Activated T-cell treated with anti-CD3 and anti-CD28 coated beads, Interleukin-2, amount 50 U/mL, for 48 hours (primary cell): ENCODE measurements around the gene UFC1.
"Not testable (repeated sequence)": the region's sequence is repeated elsewhere in the genome, so short reads cannot be mapped to it uniquely, and the experiment has no call there.

ENCODE experiments used
- DNase-seq, 2 experiments: peaks; one replicate each; pipeline ENCODE4 v3.0.0-alpha.2; 2020

UFC1 gene

GRCh38 chr1:161153682-161154337 lies at the start of gene UFC1:
Gene UFC1, plus strand, starts transcription at chr1:161153978. Its CDS starts 20 bp downstream, at chr1:161153998.
- DNase-seq, result peak; percentile 85 to 86

GRCh38 chr1:161106431-161106830 lies 47.3 kb upstream of the UFC1 start:
- DNase-seq, result no peak

- no peak for DNase-seq
Observed at GRCh38 chr1:161111117-161111516, 42.7 kb upstream of the UFC1 start.

GRCh38 chr1:161111527-161111926 lies 42.3 kb upstream of the UFC1 start:
- DNase-seq, result no peak

GRCh38 chr1:161113915-161114314 lies 39.9 kb upstream of the UFC1 start:
- no peak for DNase-seq

GRCh38 chr1:161114556-161114955 lies 39.2 kb upstream of the UFC1 start:
- DNase-seq, result no peak

- DNase-seq, result peak; percentile 63 to 66
Observed at GRCh38 chr1:161115132-161115711, 38.6 kb upstream of the UFC1 start.

- DNase-seq, result not testable (repeated sequence)
Observed at GRCh38 chr1:161115961-161116360, 37.8 kb upstream of the UFC1 start.

GRCh38 chr1:161117759-161118581 lies 35.8 kb upstream of the UFC1 start, which contains the start of the genes NIT1 and PFDN2:
Gene NIT1, plus strand, starts transcription at chr1:161118105. Its CDS starts 72 bp downstream, at chr1:161118177.
Gene PFDN2, minus strand, starts transcription at chr1:161118037. Its CDS starts 11 bp downstream, at chr1:161118026.
- DNase-seq, result peak; percentile 90 to 93

GRCh38 chr1:161119092-161119903 lies 34.5 kb upstream of the UFC1 start:
- peak; percentile 67 to 74 for DNase-seq

- DNase-seq, result no peak
Observed at GRCh38 chr1:161121042-161121650, 32.6 kb upstream of the UFC1 start.

GRCh38 chr1:161121834-161122233 lies 31.9 kb upstream of the UFC1 start:
- DNase-seq, result no peak

- no peak for DNase-seq
Observed at GRCh38 chr1:161122967-161123366, 30.8 kb upstream of the UFC1 start.

- DNase-seq, result no peak
Observed at GRCh38 chr1:161127649-161128048, 26.1 kb upstream of the UFC1 start.

- DNase-seq, result no peak
Observed at GRCh38 chr1:161128591-161129420, 25.0 kb upstream of the UFC1 start.

- DNase-seq, result no peak
Observed at GRCh38 chr1:161130266-161130665, 23.5 kb upstream of the UFC1 start.

- DNase-seq, result no peak
Observed at GRCh38 chr1:161131523-161132409, 22.0 kb upstream of the UFC1 start.

- peak; percentile 91 to 93 for DNase-seq
Observed at GRCh38 chr1:161132410-161133219, 21.2 kb upstream of the UFC1 start, which contains the start of gene DEDD. Gene DEDD, minus strand, starts transcription at chr1:161132667. Its CDS starts 8,205 bp downstream, at chr1:161124462.

GRCh38 chr1:161133220-161133740 lies 20.5 kb upstream of the UFC1 start:
- no peak for DNase-seq
